Epithelial cell of prostate (primary cell): ENCODE data around the gene MYRFL.

Source experiments
- DNase-seq: peaks from one replicate; pipeline ENCODE4 v3.0.0-alpha.2; 2011; ENCODE audit warnings: low read depth, low spot score
- H3K27ac ChIP-seq: fragments of 450-650 bp; 2 replicates; pipeline ENCODE4 v1.5.1; 2017; ENCODE audit warnings: mild to moderate bottlenecking

The MYRFL gene

GRCh38 chr12:70006619-70006973 is 181.6 kb downstream of the MYRFL start:
- no peak overlapping the region for H3K27ac ChIP-seq
- no peak for DNase-seq

GRCh38 chr12:70007687-70008086 is 182.7 kb downstream of the MYRFL start:
- peak; percentile 44 for DNase-seq
- peak overlapping the region; percentile 34 for H3K27ac ChIP-seq
